GM10248 (cell line): ENCODE results near the gene FERD3L.

Experiments
- CTCF ChIA-PET: fragments of 300-600 bp; sonication (Branson Sonifier 250); formaldehyde crosslinking; extraction: SDS; loops from one replicate; lab custom pipeline; 2021; ENCODE audit warnings: antibody characterized with exemption; lab: Yijun Ruan, JAX
- POLR2A ChIA-PET: fragments of 350-650 bp; sonication (Branson Sonifier 250); formaldehyde crosslinking; extraction: SDS; loops from one replicate; lab custom pipeline; 2020; ENCODE audit warnings: antibody characterized with exemption; lab: Yijun Ruan, JAX
- DNase-seq: peaks from one replicate; pipeline ENCODE4 v3.0.0; 2012; ENCODE audit errors: extremely low spot score
- CTCF ChIP-seq: IDR thresholded peaks from 2 replicates; pipeline ENCODE4 v1.5.1; 2012; ENCODE audit warnings: mild to moderate bottlenecking, low read depth; ENCODE audit errors: extremely low read depth, missing control alignments, control extremely low read depth

The FERD3L gene

DNA sequence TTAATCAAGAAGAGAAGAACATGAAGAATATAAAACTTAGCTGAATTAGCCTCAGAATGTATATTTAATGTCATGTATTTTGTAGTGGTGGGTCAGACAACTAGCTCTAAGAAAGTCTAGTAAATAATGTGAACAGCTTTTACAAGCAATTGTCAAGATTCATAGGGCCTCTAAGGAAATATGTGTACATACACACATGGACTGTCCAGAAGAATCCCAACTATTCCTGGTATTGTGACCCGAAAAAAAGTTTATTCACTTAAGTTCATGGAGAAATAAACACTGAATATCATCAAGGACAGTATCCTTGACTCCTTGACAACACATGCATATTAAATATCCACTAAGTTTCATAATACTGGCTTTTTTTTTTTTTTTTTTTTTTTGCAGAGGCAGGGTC, 16.4 kb downstream of the FERD3L start:
- ChIA-PET CTCF (no interaction called here), POLR2A (no interaction called here)
- no peak for TF ChIP-seq CTCF
- DNase-seq = no peak

DNA sequence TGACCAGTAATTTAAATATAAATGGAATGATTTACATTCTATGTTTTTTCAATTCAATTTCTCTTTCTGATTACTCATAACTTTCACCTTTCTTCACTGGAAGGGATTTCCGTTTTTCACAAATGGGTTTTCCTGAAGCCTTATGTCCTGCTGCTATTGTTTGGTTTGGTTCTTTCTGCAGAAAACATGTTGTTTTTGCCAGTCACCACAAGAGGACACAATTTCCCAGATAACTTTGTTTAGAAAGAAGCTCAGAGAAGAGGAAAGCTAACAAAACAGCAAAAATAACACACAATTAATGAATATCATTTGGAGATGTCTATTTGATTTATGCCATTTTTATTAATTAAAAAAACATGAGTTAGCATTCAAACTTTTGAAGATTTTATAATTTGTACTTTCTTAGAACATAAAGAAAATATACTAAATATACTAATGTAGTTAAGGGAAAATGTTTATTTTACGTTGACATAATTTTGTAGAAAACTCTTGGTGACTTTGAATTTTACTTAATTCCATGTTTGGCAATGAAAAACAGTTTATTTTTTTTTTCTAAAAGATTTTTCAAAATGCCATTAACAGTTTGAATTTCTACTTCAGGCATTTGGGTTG, 23.1 kb downstream of the FERD3L start:
- DNase-seq = no peak
- ChIA-PET CTCF (interaction anchor here (0.7 to 1.7 kb wide), 3 partner anchors 9 to 17 kb away, joined by 3 to 7 read pairs (median 3); no protein-coding TSS in a partner anchor), POLR2A (no interaction called here)
- TF ChIP-seq CTCF = peak; percentile 49

- ChIA-PET POLR2A (no interaction called here), CTCF (interaction anchor here (1.1 kb wide), 1 partner anchor 23 kb away, joined by 3 read pairs; no protein-coding TSS in a partner anchor)
- no peak for TF ChIP-seq CTCF
- DNase-seq = no peak
Measured at GRCh38 chr7:19119870-19120486, 25.2 kb downstream of the FERD3L start.

DNA sequence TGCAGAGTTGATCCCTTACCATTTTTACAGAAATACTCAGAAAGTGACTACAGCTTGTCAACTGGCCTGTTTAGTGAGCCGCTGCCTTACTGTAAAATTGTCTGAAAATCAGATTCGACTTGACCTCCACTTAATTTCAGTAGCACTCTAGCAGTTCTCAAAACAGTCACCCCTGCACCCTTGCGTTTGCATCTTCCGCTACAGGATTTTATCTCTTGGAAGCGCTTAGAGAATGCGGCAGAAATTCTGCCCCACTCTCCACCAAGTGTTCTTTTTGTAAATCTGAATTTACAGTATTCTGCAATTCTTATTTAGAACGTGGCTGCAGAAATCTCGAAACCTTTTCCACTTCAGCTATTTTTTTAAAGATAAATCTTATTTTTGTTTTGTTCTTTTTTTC, 25.8 kb downstream of the FERD3L start:
- DNase-seq = no peak
- CTCF ChIA-PET = interaction anchor here (0.9 kb wide), 1 partner anchor 12 kb away, joined by 3 read pairs; no protein-coding TSS in a partner anchor
- POLR2A ChIA-PET = no interaction called here
- TF ChIP-seq CTCF = no peak

GRCh38 chr7:19118636-19119371, 26.4 kb downstream of the FERD3L start:
- DNase-seq = no peak
- ChIA-PET CTCF (interaction anchor here (0.9 kb wide), 1 partner anchor 12 kb away, joined by 3 read pairs; no protein-coding TSS in a partner anchor), POLR2A (no interaction called here)
- TF ChIP-seq CTCF = no peak

GRCh38 chr7:19117870-19118608, 27.2 kb downstream of the FERD3L start:
- TF ChIP-seq CTCF = no peak
- CTCF ChIA-PET = interaction anchor here (1.6 kb wide), 1 partner anchor 765 kb away, joined by 3 read pairs; no protein-coding TSS in a partner anchor
- POLR2A ChIA-PET = no interaction called here
- DNase-seq = peak; percentile 15
